ENCODE measurements around the gene FYB2.

- TF ChIP-seq, protein P1, sequence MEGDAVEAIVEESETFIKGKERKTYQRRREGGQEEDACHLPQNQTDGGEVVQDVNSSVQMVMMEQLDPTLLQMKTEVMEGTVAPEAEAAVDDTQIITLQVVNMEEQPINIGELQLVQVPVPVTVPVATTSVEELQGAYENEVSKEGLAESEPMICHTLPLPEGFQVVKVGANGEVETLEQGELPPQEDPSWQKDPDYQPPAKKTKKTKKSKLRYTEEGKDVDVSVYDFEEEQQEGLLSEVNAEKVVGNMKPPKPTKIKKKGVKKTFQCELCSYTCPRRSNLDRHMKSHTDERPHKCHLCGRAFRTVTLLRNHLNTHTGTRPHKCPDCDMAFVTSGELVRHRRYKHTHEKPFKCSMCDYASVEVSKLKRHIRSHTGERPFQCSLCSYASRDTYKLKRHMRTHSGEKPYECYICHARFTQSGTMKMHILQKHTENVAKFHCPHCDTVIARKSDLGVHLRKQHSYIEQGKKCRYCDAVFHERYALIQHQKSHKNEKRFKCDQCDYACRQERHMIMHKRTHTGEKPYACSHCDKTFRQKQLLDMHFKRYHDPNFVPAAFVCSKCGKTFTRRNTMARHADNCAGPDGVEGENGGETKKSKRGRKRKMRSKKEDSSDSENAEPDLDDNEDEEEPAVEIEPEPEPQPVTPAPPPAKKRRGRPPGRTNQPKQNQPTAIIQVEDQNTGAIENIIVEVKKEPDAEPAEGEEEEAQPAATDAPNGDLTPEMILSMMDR (IDR thresholded peaks at IDR 0.05), result no peak
- TF ChIP-seq POLR2AphosphoS5 (IDR thresholded peaks at IDR 0.05), result no peak
- no peak for TF ChIP-seq POLR2A (IDR thresholded peaks at IDR 0.05)
These were observed 21.1 kb downstream of the FYB2 start for GRCh38 chr1:56798053-56798471.

Data from sigmoid colon (tissue), 4 donors.